NCI-H1694 treated with DMSO at 0.1 percent for 48 hours (cell line): Measurements from ENCODE around the gene CCDC120.

Source experiments
- DNase-seq: peaks from one replicate; lab custom pipeline; 2025; lab: John Stamatoyannopoulos, UW

The CCDC120 gene, protein sequence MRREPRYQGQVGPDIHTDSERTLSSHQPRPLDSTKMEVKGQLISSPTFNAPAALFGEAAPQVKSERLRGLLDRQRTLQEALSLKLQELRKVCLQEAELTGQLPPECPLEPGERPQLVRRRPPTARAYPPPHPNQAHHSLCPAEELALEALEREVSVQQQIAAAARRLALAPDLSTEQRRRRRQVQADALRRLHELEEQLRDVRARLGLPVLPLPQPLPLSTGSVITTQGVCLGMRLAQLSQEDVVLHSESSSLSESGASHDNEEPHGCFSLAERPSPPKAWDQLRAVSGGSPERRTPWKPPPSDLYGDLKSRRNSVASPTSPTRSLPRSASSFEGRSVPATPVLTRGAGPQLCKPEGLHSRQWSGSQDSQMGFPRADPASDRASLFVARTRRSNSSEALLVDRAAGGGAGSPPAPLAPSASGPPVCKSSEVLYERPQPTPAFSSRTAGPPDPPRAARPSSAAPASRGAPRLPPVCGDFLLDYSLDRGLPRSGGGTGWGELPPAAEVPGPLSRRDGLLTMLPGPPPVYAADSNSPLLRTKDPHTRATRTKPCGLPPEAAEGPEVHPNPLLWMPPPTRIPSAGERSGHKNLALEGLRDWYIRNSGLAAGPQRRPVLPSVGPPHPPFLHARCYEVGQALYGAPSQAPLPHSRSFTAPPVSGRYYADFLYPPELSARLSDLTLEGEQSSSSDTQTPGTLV

GRCh38 chrX:49058794-49059193, at the start of gene CCDC120:
CCDC120 (plus strand) TSS chrX:49058999; CDS start chrX:49062042, 3,043 bp downstream.
- DNase-seq: no peak

GRCh38 chrX:49019050-49019449, 39.7 kb upstream of the CCDC120 start:
- no peak for DNase-seq

GRCh38 chrX:49019599-49020249, 39.1 kb upstream of the CCDC120 start:
- no peak for DNase-seq

- DNase-seq: no peak
Observed at GRCh38 chrX:49029876-49030275, 28.9 kb upstream of the CCDC120 start.

- DNase-seq: no peak
Observed at GRCh38 chrX:49030283-49030682, 28.5 kb upstream of the CCDC120 start.

DNA sequence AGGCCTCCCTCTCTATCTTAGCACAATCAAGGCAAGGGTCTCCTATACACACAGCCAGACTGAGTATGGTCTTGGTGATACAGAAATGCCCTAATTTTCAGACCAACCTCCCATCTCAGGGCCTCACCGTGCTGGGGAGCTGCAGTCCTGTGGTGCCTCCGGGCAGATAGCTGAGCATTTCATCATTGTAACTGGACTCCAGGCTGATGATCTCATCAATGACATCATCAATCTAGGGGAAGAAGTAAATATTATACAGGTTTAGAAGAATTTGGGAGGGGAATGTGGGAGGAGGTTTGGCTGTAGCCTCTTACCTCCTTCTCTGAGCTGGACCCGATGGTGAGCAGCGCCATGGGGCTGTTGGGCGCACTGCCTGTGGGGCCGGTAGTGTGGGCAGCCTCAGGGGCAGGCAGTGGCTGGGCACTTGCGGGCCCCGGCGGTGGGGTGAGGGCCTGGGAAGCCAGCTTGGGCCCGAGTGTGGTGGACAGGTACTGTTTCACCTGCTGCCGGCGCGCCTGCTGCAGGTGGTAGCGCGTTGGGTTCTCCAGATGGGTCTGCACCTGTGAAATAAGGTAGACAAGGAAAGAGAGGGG, 20.8 kb upstream of the CCDC120 start:
- no peak for DNase-seq

GRCh38 chrX:49039598-49040375, 19.0 kb upstream of the CCDC120 start:
- DNase-seq: no peak

DNA sequence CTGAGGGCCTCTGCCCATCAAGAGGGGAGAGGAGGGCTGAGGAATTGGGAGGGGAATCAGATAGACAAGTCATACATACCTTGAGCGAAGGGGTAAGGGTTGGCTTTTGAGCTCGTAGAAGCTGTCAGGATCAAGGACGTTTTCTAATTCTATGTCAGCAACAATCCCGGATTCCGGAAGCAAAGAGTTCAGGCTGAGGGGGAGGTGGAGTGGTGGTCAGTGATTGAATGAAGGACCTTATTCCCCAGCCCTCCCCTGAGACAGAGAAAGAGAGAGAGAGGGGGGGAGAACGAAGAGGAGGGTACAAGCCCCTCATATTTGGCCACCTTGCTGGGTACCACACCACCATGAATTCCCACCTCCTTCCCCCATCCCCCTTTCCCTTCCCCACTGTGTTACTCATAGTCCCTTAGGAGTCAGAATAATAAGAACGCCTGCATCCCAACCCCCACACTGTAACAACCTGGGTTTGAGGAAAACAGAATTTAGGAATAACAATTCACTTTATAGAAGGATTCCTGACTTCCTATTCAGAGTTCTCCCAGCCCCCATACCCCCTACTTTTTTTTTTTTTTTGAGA, 18.3 kb upstream of the CCDC120 start:
- no peak for DNase-seq

GRCh38 chrX:49041744-49042580, 16.8 kb upstream of the CCDC120 start:
- no peak for DNase-seq

- DNase-seq: no peak
Observed at GRCh38 chrX:49042581-49043219, 16.1 kb upstream of the CCDC120 start.

DNA sequence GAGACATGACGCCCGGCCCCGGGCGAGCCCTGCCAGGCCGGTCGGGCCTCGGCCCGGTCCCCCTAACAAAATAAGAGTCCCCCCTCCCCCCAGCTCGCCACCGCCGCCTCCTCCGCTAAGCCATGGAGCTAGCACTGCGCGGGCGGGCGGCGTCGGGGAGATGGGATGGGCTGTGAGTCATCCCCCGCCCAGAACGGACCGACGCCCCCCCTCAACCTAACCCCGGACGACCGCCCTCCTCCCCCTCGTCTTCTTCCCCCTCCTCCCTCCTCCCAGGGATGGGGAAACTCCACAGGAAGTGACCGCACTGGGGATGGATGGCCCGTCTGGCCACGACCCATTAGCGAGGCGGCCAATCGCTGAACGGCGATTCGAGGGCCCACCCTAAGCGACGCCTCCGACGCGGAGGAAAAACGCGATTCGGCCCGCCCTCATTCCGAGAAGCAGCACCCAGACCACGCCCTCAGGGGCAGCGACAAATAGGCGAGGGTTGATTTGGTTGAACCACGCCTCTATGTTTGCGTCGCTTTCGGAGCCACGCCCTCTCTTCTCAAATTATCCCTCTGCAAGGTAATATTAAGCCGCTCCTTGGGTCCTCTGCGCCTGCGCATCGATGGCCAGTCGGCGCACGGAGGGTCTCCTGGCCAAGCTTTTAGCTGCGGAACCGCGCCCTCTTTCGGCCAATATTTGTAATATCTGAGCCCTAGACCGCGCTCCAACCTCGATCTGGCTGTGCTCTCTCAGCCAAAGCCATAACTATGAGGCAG, 15.4 kb upstream of the CCDC120 start, which contains the start of gene TFE3:
Gene TFE3, minus strand, starts transcription at position 138 of the 767 bp plus-strand sequence. Its CDS starts 131 bp downstream, at position 7.
- DNase-seq: peak; percentile 98

DNA sequence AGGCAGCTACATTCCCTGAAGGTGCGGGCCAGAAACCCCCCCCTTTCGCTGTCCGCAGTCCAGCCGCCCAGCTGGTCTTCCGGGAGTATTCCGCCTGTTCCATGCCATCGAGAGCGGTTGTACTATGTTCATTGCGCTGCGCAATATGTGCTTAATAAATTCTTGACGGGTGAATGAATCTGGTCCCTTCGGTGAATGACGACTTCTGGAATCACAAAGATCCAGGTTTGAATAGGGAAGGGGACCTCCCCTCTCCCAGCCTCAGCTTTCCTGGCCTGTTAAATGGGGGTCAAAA, 14.9 kb upstream of the CCDC120 start:
- no peak for DNase-seq

DNA sequence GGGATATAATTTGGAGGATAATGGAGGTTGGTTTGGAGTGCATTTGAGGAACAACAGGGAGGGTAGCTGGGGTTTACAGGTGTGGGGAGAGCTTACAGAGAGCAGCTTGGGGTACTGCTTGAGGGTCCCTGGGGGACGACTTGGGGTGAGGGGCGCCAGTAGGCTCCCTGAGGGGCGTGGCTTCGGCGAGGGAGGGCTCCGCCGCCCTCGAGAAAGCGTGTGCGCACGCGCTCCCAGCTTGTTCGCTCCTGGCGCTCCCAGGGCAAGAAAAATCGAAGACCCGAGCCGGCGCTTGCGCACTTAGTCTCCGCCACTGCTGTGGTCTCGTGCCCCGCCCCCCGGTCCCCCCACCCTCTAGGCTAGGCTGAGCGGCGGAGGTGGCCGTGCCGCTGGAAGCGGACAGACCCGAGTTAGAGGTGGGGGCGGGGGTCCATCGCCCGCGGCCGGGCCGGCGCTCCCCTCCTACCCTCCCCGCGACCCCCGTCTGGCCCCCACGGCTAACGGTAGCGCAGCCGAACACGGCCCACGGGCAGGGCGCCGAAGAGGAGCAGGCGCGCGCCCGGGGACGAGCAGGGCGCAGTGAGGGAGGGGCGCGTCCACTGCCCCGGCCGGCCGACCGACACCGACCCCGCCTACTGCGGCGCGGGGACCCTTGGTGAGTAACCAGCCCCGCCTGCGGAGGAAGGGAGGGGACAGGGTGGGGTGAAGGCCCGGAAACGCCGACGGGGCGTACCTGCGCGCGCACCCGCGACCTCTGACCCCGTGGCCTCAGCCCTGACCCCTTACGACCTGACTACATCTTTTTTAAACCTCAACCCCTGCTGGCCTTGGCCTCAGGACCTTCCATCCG, 5.4 kb upstream of the CCDC120 start:
- DNase-seq: peak; percentile 74

GRCh38 chrX:49054073-49054762, 4.6 kb upstream of the CCDC120 start:
- no peak for DNase-seq

DNA sequence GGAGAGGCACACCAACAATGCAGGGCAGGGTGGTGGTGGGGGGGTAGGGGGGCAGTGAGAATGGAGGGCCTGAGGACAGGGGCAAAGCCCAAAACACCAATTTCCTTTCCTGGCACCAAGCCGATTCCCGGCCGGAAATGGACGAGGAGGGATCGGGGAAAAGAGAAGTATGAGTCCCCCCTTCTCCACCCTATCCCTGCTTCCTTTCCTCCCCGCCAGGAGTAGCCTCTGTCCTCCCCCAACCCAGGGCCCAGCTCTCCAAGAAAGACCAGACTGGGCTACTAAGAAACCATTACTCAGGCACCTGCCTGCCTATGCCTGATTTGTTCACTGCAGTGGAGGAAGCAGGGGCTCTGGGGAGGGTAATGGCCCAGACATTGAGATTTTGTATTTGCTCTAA, 402 bp downstream of the CCDC120 start:
- DNase-seq: no peak

DNA sequence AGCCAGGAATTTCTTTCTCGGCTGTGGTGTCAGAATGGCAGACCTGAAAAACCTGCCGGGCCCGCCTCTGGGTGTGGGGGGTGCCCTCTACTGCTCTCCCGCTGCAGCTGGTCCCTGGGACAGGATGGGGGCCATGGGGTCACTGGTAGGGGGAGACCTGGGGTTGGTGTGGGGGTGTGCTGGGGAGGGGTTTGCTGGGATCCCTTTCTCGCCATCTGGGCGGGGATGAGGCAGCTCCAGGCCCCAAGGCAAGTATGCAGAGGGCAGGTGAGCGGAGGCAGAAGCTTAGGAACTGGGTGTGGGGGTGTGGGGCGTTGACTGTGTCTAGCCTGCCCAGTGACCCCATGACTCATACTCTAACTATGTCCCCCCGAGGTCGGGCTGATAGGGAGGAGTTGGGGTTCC, 884 bp downstream of the CCDC120 start:
- DNase-seq: no peak

DNA sequence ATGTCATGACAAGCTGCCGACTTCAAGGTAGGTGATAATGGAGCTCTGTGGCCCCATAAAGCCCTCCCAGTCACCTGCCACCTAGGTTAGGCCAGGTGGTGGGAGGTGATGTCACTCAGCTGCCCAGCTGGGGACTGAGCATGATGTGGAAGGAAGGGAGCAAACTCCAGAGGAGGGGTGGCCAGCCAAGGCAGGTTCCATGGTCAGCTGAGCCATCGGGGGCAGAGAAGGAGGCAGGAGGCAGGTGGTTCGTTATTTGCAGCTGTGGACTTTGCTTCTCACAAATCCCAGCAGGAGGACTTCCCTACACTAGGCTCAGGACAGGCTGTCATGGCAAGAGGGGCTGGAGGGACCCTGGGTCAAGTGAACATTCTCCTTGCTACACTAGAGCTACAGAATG, 2.1 kb downstream of the CCDC120 start:
- DNase-seq: no peak

DNA sequence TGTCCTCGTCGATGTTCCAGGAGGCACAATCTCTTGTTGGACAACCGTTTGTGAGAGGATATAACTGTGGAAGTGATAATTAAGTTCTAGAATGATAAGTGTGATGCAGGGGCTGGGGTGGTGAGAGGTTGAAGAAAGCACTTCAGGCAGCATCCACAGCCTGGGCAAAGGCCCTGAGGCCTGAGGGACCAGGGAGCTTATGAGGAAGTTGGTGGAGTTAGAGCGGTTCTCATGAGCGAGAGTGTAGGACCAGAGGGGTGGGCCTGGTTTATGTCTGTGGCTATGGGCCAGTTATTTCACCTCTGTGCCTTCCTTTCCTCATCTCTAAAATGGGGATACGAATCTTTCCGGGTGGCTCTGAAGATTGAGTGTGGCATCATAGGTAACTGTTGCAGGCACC, 2.7 kb downstream of the CCDC120 start:
- no peak for DNase-seq
